Activated CD4-positive, alpha-beta T cell treated with anti-CD3 and anti-CD28 coated beads, Interleukin-10, Interleukin-2, amounts not matched to agents 100 ng/mL and 50 ng/mL, durations not matched to agents 16 hours and 8 hours (primary cell): ENCODE results near the gene LARGE1.
A peak's percentile ranks its signal among the peaks of the same experiment; 100 is the strongest.

ENCODE experiments used
- DNase-seq: peaks from one replicate; pipeline ENCODE4 v3.0.0-alpha.2; 2020

LARGE1 gene

GRCh38 chr22:33817512-33818127 is 102.7 kb downstream of the LARGE1 start:
- DNase-seq, result no peak

GRCh38 chr22:33812360-33812977 is 107.8 kb downstream of the LARGE1 start:
- DNase-seq, result no peak

GRCh38 chr22:33811686-33812085 is 108.6 kb downstream of the LARGE1 start:
- no peak for DNase-seq

- no peak for DNase-seq
Observed at GRCh38 chr22:33811208-33811607, 109.1 kb downstream of the LARGE1 start.

- DNase-seq, result no peak
Observed at GRCh38 chr22:33807470-33807869, 112.8 kb downstream of the LARGE1 start.

GRCh38 chr22:33806191-33806590 is 114.1 kb downstream of the LARGE1 start:
- DNase-seq, result no peak

- no peak for DNase-seq
Observed at GRCh38 chr22:33803371-33804282, 116.6 kb downstream of the LARGE1 start.

- DNase-seq, result no peak
Observed at GRCh38 chr22:33798401-33798800, 121.9 kb downstream of the LARGE1 start.

GRCh38 chr22:33796494-33796893 is 123.8 kb downstream of the LARGE1 start:
- DNase-seq, result no peak

GRCh38 chr22:33793475-33793874 is 126.8 kb downstream of the LARGE1 start:
- DNase-seq, result no peak

- no peak for DNase-seq
Observed at GRCh38 chr22:33792832-33793231, 127.4 kb downstream of the LARGE1 start.

- peak; percentile 2 for DNase-seq
Observed at GRCh38 chr22:33789690-33790253, 130.5 kb downstream of the LARGE1 start.

GRCh38 chr22:33788927-33789326 is 131.3 kb downstream of the LARGE1 start:
- no peak for DNase-seq

GRCh38 chr22:33787645-33788456 is 132.4 kb downstream of the LARGE1 start:
- no peak for DNase-seq

GRCh38 chr22:33786149-33786548 is 134.1 kb downstream of the LARGE1 start:
- DNase-seq, result no peak

- DNase-seq, result no peak
Observed at GRCh38 chr22:33785283-33785968, 134.8 kb downstream of the LARGE1 start.

- no peak for DNase-seq
Observed at GRCh38 chr22:33781411-33781810, 138.9 kb downstream of the LARGE1 start.

- no peak for DNase-seq
Observed at GRCh38 chr22:33780531-33781136, 139.6 kb downstream of the LARGE1 start.

GRCh38 chr22:33779243-33779642 is 141.0 kb downstream of the LARGE1 start:
- no peak for DNase-seq

- DNase-seq, result no peak
Observed at GRCh38 chr22:33776491-33776890, 143.8 kb downstream of the LARGE1 start.

GRCh38 chr22:33774781-33775180 is 145.5 kb downstream of the LARGE1 start:
- DNase-seq, result no peak

GRCh38 chr22:33772745-33773144 is 147.5 kb downstream of the LARGE1 start:
- DNase-seq, result no peak
